Esophagus squamous epithelium (tissue), 5 donors: ENCODE measurements around the gene SEMA6D. TPM values are rescaled to one million over a fixed set of nuclear protein-coding genes. Genes with fewer than 3 reads are reported as not detected.

Experiments used
- DNase-seq: peaks from one replicate; lab custom pipeline; 2025; lab: John Stamatoyannopoulos, UW
- H3K27ac ChIP-seq, 4 donors: fragments of 200-600 bp; sonication (generic); one replicate each; pipeline ENCODE4 v1.5.1; 2016 to 2019; ENCODE audit warnings: mild to moderate bottlenecking in 1 of 4
- H3K27me3 ChIP-seq, 4 donors: fragments of 200-600 bp; sonication (generic); 1 replicate in 3 of 4; 2 replicates in 1 of 4; pipeline versions ENCODE4 v1.5.1 to v1.6.0; 2017 to 2021; ENCODE audit warnings: antibody characterized with exemption in 1 of 4
- H3K36me3 ChIP-seq, 3 donors: fragments of 200-600 bp; sonication (generic); one replicate each; pipeline ENCODE4 v1.5.1; 2016 to 2019
- H3K4me1 ChIP-seq, 3 donors: fragments of 200-600 bp; sonication (generic); one replicate each; pipeline ENCODE4 v1.5.1; 2017 to 2019
- H3K4me3 ChIP-seq, 4 donors: fragments of 200-600 bp; sonication (generic); 1 replicate in 3 of 4; 2 replicates in 1 of 4; pipeline ENCODE4 v1.5.1; 2016 to 2019; ENCODE audit warnings: mild to moderate bottlenecking in 2 of 4, moderate library complexity in 1 of 4
- H3K9me3 ChIP-seq, 3 donors: fragments of 200-600 bp; sonication (generic); one replicate each; pipeline ENCODE4 v1.5.1; 2016 to 2019
- CTCF ChIP-seq, 6 experiments: fragments of 450-650 bp in 4 of 6; fragments of 200-600 bp in 2 of 6; sonication (generic) in 2 of 6; IDR thresholded peaks; one replicate each; pipeline ENCODE4 v1.5.1; 2016 to 2019; ENCODE audit warnings: antibody characterized with exemption in 6 of 6, mild to moderate bottlenecking in 4 of 6, moderate library complexity in 4 of 6
- POLR2A ChIP-seq, 4 donors: fragments of 450-650 bp; IDR thresholded peaks; one replicate each; pipeline ENCODE4 v1.6.1; 2017; ENCODE audit warnings: antibody characterized with exemption in 4 of 4, mild to moderate bottlenecking in 4 of 4, moderate library complexity in 3 of 4
- WGBS, 2 donors: methylation state at CpG; one replicate each; pipeline ENCODE4 v1.1.5; 2018; 5-methylcytosine and 5-hydroxymethylcytosine counted together
- intact Hi-C: fragments of 100-400 bp; cut with DNase I; formaldehyde crosslinking; loops from one replicate; pipeline ENCODE4 v1.15.0; 2022
- total RNA-seq, 4 donors: library from RNA; depleted of rRNA; stranded (reverse); fragments of >200 nt; gene quantifications; one replicate each; pipeline ENCODE4 v1.1.0, GENCODE V29; 2016
- donor health status: DM: yes; HTN: yes; CAD: no.

The SEMA6D gene
- total RNA-seq, 4 donors from 2014 or later = 0.40 to 4.0 (median 1.1) TPM

- no peak for TF ChIP-seq CTCF (IDR thresholded peaks at IDR 0.05)
- TF ChIP-seq POLR2A (IDR thresholded peaks at IDR 0.05) = no peak
- H3K4me1 ChIP-seq = peaks cover 0 to 18% (median 4%) of the 10 kb centered on the region in 3 donors
- no peak for DNase-seq
- no peak overlapping the region for H3K27ac ChIP-seq
- H3K4me3 ChIP-seq = no peak overlapping the region
- no peaks in the 10 kb centered on the region for H3K27me3 ChIP-seq
- H3K36me3 ChIP-seq = no peaks in the 10 kb centered on the region
- intact Hi-C loops = no loop called here
- no peaks in the 10 kb centered on the region for H3K9me3 ChIP-seq
These were observed 84.9 kb downstream of the SEMA6D start for GRCh38 chr15:47802216-47802615.

GRCh38 chr15:47803767-47804166, 86.5 kb downstream of the SEMA6D start:
- TF ChIP-seq POLR2A (IDR thresholded peaks at IDR 0.05) (no peak), CTCF (IDR thresholded peaks at IDR 0.05) (no peak)
- H3K27ac ChIP-seq = no peak overlapping the region
- H3K9me3 ChIP-seq = no peaks in the 10 kb centered on the region
- H3K36me3 ChIP-seq = no peaks in the 10 kb centered on the region
- no peaks in the 10 kb centered on the region for H3K27me3 ChIP-seq
- peaks cover 0 to 18% (median 4%) of the 10 kb centered on the region in 3 donors for H3K4me1 ChIP-seq
- H3K4me3 ChIP-seq = no peak overlapping the region
- intact Hi-C loops = no loop called here
- no peak for DNase-seq
- WGBS, 2 donors = 39 to 58% methylated on average over 2 of the region's 2 CpGs

GRCh38 chr15:47804733-47805132, 87.4 kb downstream of the SEMA6D start:
- intact Hi-C loops = no loop called here
- TF ChIP-seq POLR2A (IDR thresholded peaks at IDR 0.05) (no peak), CTCF (IDR thresholded peaks at IDR 0.05) (no peak)
- H3K9me3 ChIP-seq = no peaks in the 10 kb centered on the region
- H3K27me3 ChIP-seq = no peaks in the 10 kb centered on the region
- no peak overlapping the region for H3K4me3 ChIP-seq
- H3K27ac ChIP-seq = no peak overlapping the region
- no peaks in the 10 kb centered on the region for H3K36me3 ChIP-seq
- no peak for DNase-seq
- WGBS, 2 donors = 81 to 93% methylated on average over 6 of the region's 6 CpGs
- peaks cover 0 to 18% (median 4%) of the 10 kb centered on the region in 3 donors for H3K4me1 ChIP-seq

- intact Hi-C loops = no loop called here
- H3K4me3 ChIP-seq = no peak overlapping the region
- 55 to 61% methylated on average over 2 of the region's 2 CpGs for WGBS, 2 donors
- no peaks in the 10 kb centered on the region for H3K36me3 ChIP-seq
- H3K27me3 ChIP-seq = no peaks in the 10 kb centered on the region
- no peak for DNase-seq
- peaks cover 0 to 16% (median 4%) of the 10 kb centered on the region in 3 donors for H3K4me1 ChIP-seq
- H3K9me3 ChIP-seq = no peaks in the 10 kb centered on the region
- no peak for TF ChIP-seq CTCF (IDR thresholded peaks at IDR 0.05)
- TF ChIP-seq POLR2A (IDR thresholded peaks at IDR 0.05) = no peak
- no peak overlapping the region for H3K27ac ChIP-seq
These were observed 88.7 kb downstream of the SEMA6D start for GRCh38 chr15:47806008-47806407.

GRCh38 chr15:47811172-47811571, 93.9 kb downstream of the SEMA6D start:
- TF ChIP-seq POLR2A (IDR thresholded peaks at IDR 0.05) = no peak
- no peak for TF ChIP-seq CTCF (IDR thresholded peaks at IDR 0.05)
- no peaks in the 10 kb centered on the region for H3K4me1 ChIP-seq
- no peaks in the 10 kb centered on the region for H3K36me3 ChIP-seq
- no peak for DNase-seq
- H3K27me3 ChIP-seq = no peaks in the 10 kb centered on the region
- WGBS, 2 donors = 46 to 50% methylated on average over 1 of the region's 1 CpG
- no peaks in the 10 kb centered on the region for H3K9me3 ChIP-seq
- intact Hi-C loops = no loop called here
- no peak overlapping the region for H3K27ac ChIP-seq
- H3K4me3 ChIP-seq = no peak overlapping the region
